GM23338 (cell line): ENCODE results near the gene PRPSAP2. TPM values are rescaled to one million over a fixed set of nuclear protein-coding genes. Genes with fewer than 3 reads are reported as not detected.

Source experiments
- CREB1 ChIP-seq: fragments of 250-450 bp; sonication (Bioruptor Pico); IDR thresholded peaks from 2 replicates; pipeline ENCODE4 v1.5.0; 2020; ENCODE audit warnings: low read depth, mild to moderate bottlenecking, moderate library complexity
- CTCF ChIP-seq, 2 experiments: fragments of 200-600 bp in 1 of 2; sonication (generic) in 1 of 2; conservative IDR thresholded peaks; 2 replicates each; pipeline versions ENCODE4 v1.5.1 to v1.6.1; 2016 to 2017; ENCODE audit warnings: antibody characterized with exemption in 2 of 2, low read depth in 2 of 2, mild to moderate bottlenecking in 2 of 2, moderate library complexity in 1 of 2
- REST ChIP-seq: IDR thresholded peaks from one replicate; pipeline ENCODE4 v1.6.1; 2018; ENCODE audit warnings: antibody characterized with exemption; ENCODE audit not compliant: unreplicated experiment
- ZNF462 ChIP-seq: fragments of 250-450 bp; sonication (Bioruptor Pico); IDR thresholded peaks from 2 replicates; pipeline ENCODE4 v1.5.0; 2020; ENCODE audit warnings: mild to moderate bottlenecking, moderate library complexity
- polyA plus RNA-seq: library from polyadenylated mRNA; unstranded; fragments of >200 nt; fragmentation: Nextera tagmentation; extraction: Ambion mirVana; gene quantifications from 2 replicates; pipeline ENCODE4 v1.2.1, GENCODE V29; 2016
- total RNA-seq: library from RNA; depleted of rRNA; stranded (reverse); fragments of >200 nt; shearing (Covaris generic); gene quantifications from 2 replicates; pipeline ENCODE4 v1.2.3, GENCODE V29; 2014

Gene PRPSAP2
- total and polyA plus RNA-seq, 2 experiments from 2014 or later, result 34.6 to 54.4 TPM

- TF ChIP-seq ZNF462 (CRISPR knock-in tag), result no peak
- TF ChIP-seq REST, result no peak
- no peak for TF ChIP-seq CTCF (conservative IDR thresholded peaks at IDR 0.05; ENCODE audit: low read depth in 2 of 2)
- no peak for TF ChIP-seq CREB1 (CRISPR knock-in tag)
Observed at GRCh38 chr17:18904482-18904881, 46.6 kb downstream of the PRPSAP2 start (continued).
